Neutrophil (primary cell): ENCODE measurements around the gene EMSY.
A peak's percentile ranks its signal among the peaks of the same experiment; 100 is the strongest.
"Not testable (repeated sequence)": the region's sequence is repeated elsewhere in the genome, so short reads cannot be mapped to it uniquely, and the experiment has no call there.

Experiments used
- H3K27ac ChIP-seq: fragments of 200-600 bp; sonication (generic); 2 replicates; pipeline ENCODE4 v1.5.1; 2016; ENCODE audit warnings: mild to moderate bottlenecking, moderate library complexity
- H3K27me3 ChIP-seq: fragments of 200-600 bp; sonication (generic); 2 replicates; pipeline ENCODE4 v1.6.0; 2016; ENCODE audit warnings: mild to moderate bottlenecking
- H3K36me3 ChIP-seq: fragments of 200-600 bp; sonication (generic); 2 replicates; pipeline ENCODE4 v1.5.1; 2017
- H3K4me1 ChIP-seq, 2 experiments: fragments of 200-600 bp in 1 of 2; sonication (generic) in 1 of 2; 1 replicate in 1 of 2; 2 replicates in 1 of 2; pipeline versions ENCODE4 v1.5.1 to v1.6.1; 2013 to 2016; ENCODE audit warnings: low read depth in 1 of 2, low read length in 1 of 2, mild to moderate bottlenecking in 1 of 2, moderate library complexity in 1 of 2; ENCODE audit not compliant: control insufficient read depth in 1 of 2, insufficient read depth in 1 of 2
- H3K4me3 ChIP-seq, 2 experiments: fragments of 200-600 bp in 1 of 2; sonication (generic) in 1 of 2; 1 replicate in 1 of 2; 2 replicates in 1 of 2; pipeline ENCODE4 v1.5.1; 2013 to 2016; ENCODE audit warnings: low read depth in 1 of 2, low read length in 1 of 2, mild to moderate bottlenecking in 1 of 2, moderate library complexity in 1 of 2
- H3K9me3 ChIP-seq: fragments of 200-600 bp; sonication (generic); 2 replicates; pipeline ENCODE4 v1.5.1; 2016
- CTCF ChIP-seq: fragments of 200-600 bp; sonication (generic); IDR thresholded peaks from 2 replicates; pipeline ENCODE4 v1.5.1; 2016; ENCODE audit warnings: antibody characterized with exemption

The EMSY gene

GRCh38 chr11:76444384-76445120 is at the start of gene EMSY:
EMSY (plus strand) TSS chr11:76445018; CDS start chr11:76446939, 1,921 bp downstream.
- Histone ChIP-seq H3K4me1 (peaks cover 18 to 21% of the 10 kb centered on the region in 2 experiments), H3K27ac (peak within 1 kb of the TSS; percentile 89), H3K27me3 (no peaks in the 10 kb centered on the region), H3K36me3 (peaks cover 20% of the 10 kb centered on the region), H3K9me3 (no peaks in the 10 kb centered on the region), H3K4me3 (peak within 1 kb of the TSS; percentile 72 to 96)
- TF ChIP-seq CTCF, result no peak

- H3K27ac ChIP-seq, result no peak overlapping the region
- no peak for TF ChIP-seq CTCF
- H3K4me1 ChIP-seq, result no peaks in the 10 kb centered on the region
- no peak overlapping the region for H3K4me3 ChIP-seq
- H3K27me3 ChIP-seq, result peaks cover 13% of the 10 kb centered on the region
- H3K9me3 ChIP-seq, result no peaks in the 10 kb centered on the region
- H3K36me3 ChIP-seq, result no peaks in the 10 kb centered on the region
These were observed 49.5 kb upstream of the EMSY start for GRCh38 chr11:76395296-76395695.

- Histone ChIP-seq H3K4me1 (no peaks in the 10 kb centered on the region), H3K27me3 (peaks cover 5% of the 10 kb centered on the region), H3K27ac (no peak overlapping the region), H3K9me3 (no peaks in the 10 kb centered on the region), H3K4me3 (no peak overlapping the region), H3K36me3 (no peaks in the 10 kb centered on the region)
- TF ChIP-seq CTCF, result no peak
These were observed 47.4 kb upstream of the EMSY start for GRCh38 chr11:76397383-76397782.

- H3K4me3 ChIP-seq, result no peak overlapping the region
- H3K4me1 ChIP-seq, result no peaks in the 10 kb centered on the region
- peaks cover 5% of the 10 kb centered on the region for H3K27me3 ChIP-seq
- TF ChIP-seq CTCF, result no peak
- no peak overlapping the region for H3K27ac ChIP-seq
- no peaks in the 10 kb centered on the region for H3K36me3 ChIP-seq
- H3K9me3 ChIP-seq, result no peaks in the 10 kb centered on the region
These were observed 43.9 kb upstream of the EMSY start for GRCh38 chr11:76400967-76401366.

- H3K27me3 ChIP-seq, H3K9me3 ChIP-seq, H3K27ac ChIP-seq, H3K4me3 ChIP-seq, H3K4me1 ChIP-seq, H3K36me3 ChIP-seq: not testable (repeated sequence)
These were observed 43.3 kb upstream of the EMSY start for GRCh38 chr11:76401484-76401883.

- H3K4me3 ChIP-seq, result no peak overlapping the region
- TF ChIP-seq CTCF, result no peak
- no peaks in the 10 kb centered on the region for H3K36me3 ChIP-seq
- H3K27ac ChIP-seq, result no peak overlapping the region
- H3K27me3 ChIP-seq, result peaks cover 5% of the 10 kb centered on the region
- no peaks in the 10 kb centered on the region for H3K4me1 ChIP-seq
- H3K9me3 ChIP-seq, result no peaks in the 10 kb centered on the region
These were observed 38.5 kb upstream of the EMSY start for GRCh38 chr11:76406359-76406758.
